Measurements from ENCODE around the gene SCD. TPM values are rescaled to one million over a fixed set of nuclear protein-coding genes. Genes with fewer than 3 reads are reported as not detected.

Gene SCD
- total RNA-seq, 1 donor from 2014 or later: 2.9 TPM

DNA sequence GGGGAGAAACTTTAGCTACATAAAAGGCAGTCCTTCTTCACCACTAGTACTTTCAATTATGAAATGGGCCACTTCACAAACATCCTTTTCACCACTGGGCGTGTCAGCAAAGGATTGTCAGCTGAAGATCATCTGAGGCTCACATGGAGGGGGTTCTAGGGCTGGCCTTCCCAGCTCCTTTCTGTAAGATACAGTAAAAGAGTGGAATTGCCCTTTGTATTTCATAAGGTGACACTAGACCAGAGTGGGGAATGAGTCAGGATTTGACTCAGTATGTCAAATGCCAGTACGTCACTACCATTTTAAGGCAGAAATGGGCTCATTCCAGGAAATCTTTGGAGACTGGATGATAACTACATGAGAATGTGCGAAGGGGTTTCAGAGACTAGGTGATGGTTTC is 39.3 kb upstream of the SCD start:
- H3K4me1 ChIP-seq: no peaks in the 10 kb centered on the region
- DNase-seq (ENCODE audit: low spot score in 2 of 2): no peak
- no peaks in the 10 kb centered on the region for H3K27me3 ChIP-seq
- TF ChIP-seq CTCF (IDR thresholded peaks at IDR 0.05): no peak
- H3K9me3 ChIP-seq: no peaks in the 10 kb centered on the region
- intact Hi-C loops (cut with DNase I): no loop called here
- H3K36me3 ChIP-seq: no peaks in the 10 kb centered on the region
- no peak overlapping the region for H3K4me3 ChIP-seq
- no peak overlapping the region for H3K27ac ChIP-seq

GRCh38 chr10:100311298-100311697 is 35.7 kb upstream of the SCD start:
- Histone ChIP-seq H3K27ac (no peak overlapping the region), H3K27me3 (no peaks in the 10 kb centered on the region), H3K9me3 (no peaks in the 10 kb centered on the region), H3K4me1 (no peaks in the 10 kb centered on the region), H3K4me3 (no peak overlapping the region), H3K36me3 (no peaks in the 10 kb centered on the region)
- DNase-seq (ENCODE audit: low spot score in 2 of 2): no peak
- TF ChIP-seq CTCF (IDR thresholded peaks at IDR 0.05): no peak
- intact Hi-C loops (cut with DNase I): no loop called here

- intact Hi-C loops (cut with DNase I): no loop called here
- Histone ChIP-seq H3K27me3 (no peaks in the 10 kb centered on the region), H3K9me3 (no peaks in the 10 kb centered on the region), H3K4me1 (no peaks in the 10 kb centered on the region), H3K36me3 (no peaks in the 10 kb centered on the region), H3K4me3 (no peak overlapping the region), H3K27ac (no peak overlapping the region)
- TF ChIP-seq CTCF (IDR thresholded peaks at IDR 0.05): no peak
- DNase-seq (ENCODE audit: low spot score in 2 of 2): no peak
Measured at GRCh38 chr10:100315615-100316014, 31.4 kb upstream of the SCD start.

DNA sequence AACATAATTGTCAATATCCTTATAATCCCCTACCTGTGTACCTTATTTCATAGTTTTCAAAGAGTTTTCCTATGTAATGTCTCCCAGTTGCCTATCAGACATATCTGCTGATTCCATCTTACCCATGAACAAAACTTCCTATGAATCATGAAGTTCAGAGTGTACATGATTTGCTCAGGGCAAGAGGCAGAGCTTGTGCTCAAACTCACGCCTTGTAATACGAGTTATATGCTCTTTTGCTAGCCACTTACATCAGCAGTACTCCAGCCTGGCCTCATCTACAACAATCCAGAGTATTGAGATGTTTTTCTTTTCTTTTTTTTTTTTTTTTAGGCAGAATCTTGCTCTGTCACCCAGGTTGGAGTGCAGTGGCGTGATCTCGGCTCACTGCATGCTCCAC is 28.8 kb upstream of the SCD start:
- intact Hi-C loops (cut with DNase I): no loop called here
- no peaks in the 10 kb centered on the region for H3K36me3 ChIP-seq
- H3K4me3 ChIP-seq: no peak overlapping the region
- H3K27ac ChIP-seq: no peak overlapping the region
- DNase-seq (ENCODE audit: low spot score in 2 of 2): no peak
- no peaks in the 10 kb centered on the region for H3K27me3 ChIP-seq
- H3K9me3 ChIP-seq: no peaks in the 10 kb centered on the region
- no peak for TF ChIP-seq CTCF (IDR thresholded peaks at IDR 0.05)
- H3K4me1 ChIP-seq: no peaks in the 10 kb centered on the region

GRCh38 chr10:100319707-100320402 is 27.2 kb upstream of the SCD start:
- intact Hi-C loops (cut with DNase I): no loop called here
- no peak for DNase-seq (ENCODE audit: low spot score in 2 of 2)
- Histone ChIP-seq H3K27me3 (no peaks in the 10 kb centered on the region), H3K36me3 (no peaks in the 10 kb centered on the region), H3K27ac (no peak overlapping the region), H3K4me1 (no peaks in the 10 kb centered on the region), H3K4me3 (no peak overlapping the region), H3K9me3 (no peaks in the 10 kb centered on the region)
- no peak for TF ChIP-seq CTCF (IDR thresholded peaks at IDR 0.05)

DNA sequence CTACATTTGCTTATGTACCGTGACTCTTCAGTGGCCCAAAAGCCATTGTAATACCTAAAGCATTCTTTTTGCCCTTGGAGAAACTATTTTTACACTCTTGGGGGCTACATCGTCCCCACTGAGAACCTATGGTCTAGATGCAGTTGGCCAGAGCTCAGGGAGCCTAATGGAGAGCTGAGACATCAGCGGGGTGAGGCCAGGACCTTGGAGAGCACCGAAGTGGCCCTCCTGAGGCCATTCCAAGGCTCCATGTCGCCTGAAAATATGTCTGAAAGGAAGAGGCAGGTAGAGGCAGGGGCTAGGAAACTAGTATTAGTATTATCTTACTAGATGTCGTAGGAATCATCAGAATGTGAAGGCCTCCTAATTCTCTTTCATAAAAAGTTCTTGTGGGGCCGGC is 21.9 kb upstream of the SCD start:
- intact Hi-C loops (cut with DNase I): no loop called here
- no peak for DNase-seq (ENCODE audit: low spot score in 2 of 2)
- Histone ChIP-seq H3K9me3 (no peaks in the 10 kb centered on the region), H3K27me3 (no peaks in the 10 kb centered on the region), H3K4me3 (no peak overlapping the region), H3K4me1 (no peaks in the 10 kb centered on the region), H3K27ac (no peak overlapping the region), H3K36me3 (no peaks in the 10 kb centered on the region)
- TF ChIP-seq CTCF (IDR thresholded peaks at IDR 0.05): no peak
